ENCODE results near the gene RAB11FIP5.
"Not testable (repeated sequence)": the region's sequence is repeated elsewhere in the genome, so short reads cannot be mapped to it uniquely, and the experiment has no call there.

The RAB11FIP5 gene

GRCh38 chr2:73128841-73129535 lies 16.2 kb upstream of the RAB11FIP5 start:
- H3K9me2 ChIP-seq (replicated peaks; ENCODE audit: insufficient read depth, low read length), result no peaks in the 10 kb centered on the region
- H3K9me3 ChIP-seq (ENCODE audit: insufficient read depth, low read length), result no peaks in the 10 kb centered on the region
- no peaks in the 10 kb centered on the region for H3F3A ChIP-seq (ENCODE audit: insufficient read depth)
- no peaks in the 10 kb centered on the region for H3K27me3 ChIP-seq (ENCODE audit: low read length)
- no peak overlapping the region for H3K9ac ChIP-seq (ENCODE audit: low read length)
- no peak overlapping the region for H2AFZ ChIP-seq (ENCODE audit: low read depth, low read length, severe bottlenecking)
- H3K79me2 ChIP-seq (ENCODE audit: insufficient read depth, low read length), result no peaks in the 10 kb centered on the region
- H3K36me3 ChIP-seq (ENCODE audit: low read length), result no peaks in the 10 kb centered on the region
- no peaks in the 10 kb centered on the region for H4K20me1 ChIP-seq (ENCODE audit: low read depth, low read length)
- TF ChIP-seq EZH2phosphoT487 (conservative IDR thresholded peaks at IDR 0.05; ENCODE audit: low read length) (no peak), CTCF (IDR thresholded peaks at IDR 0.05; ENCODE audit: insufficient read depth, low read length, poor library complexity, severe bottlenecking) (no peak)
- no peak overlapping the region for H3K4me2 ChIP-seq (ENCODE audit: low read depth, low read length, poor library complexity, severe bottlenecking)
- H3K27ac ChIP-seq (ENCODE audit: low read depth, low read length), result no peak overlapping the region
- no peak overlapping the region for H3K4me3 ChIP-seq (ENCODE audit: insufficient read depth, low read length, poor library complexity, severe bottlenecking)

- no peaks in the 10 kb centered on the region for H3K79me2 ChIP-seq (ENCODE audit: insufficient read depth, low read length)
- H2AFZ ChIP-seq (ENCODE audit: low read depth, low read length, severe bottlenecking), result no peak overlapping the region
- no peak overlapping the region for H3K27ac ChIP-seq (ENCODE audit: low read depth, low read length)
- no peak for TF ChIP-seq EZH2phosphoT487 (conservative IDR thresholded peaks at IDR 0.05; ENCODE audit: low read length)
- H3K9me3 ChIP-seq (ENCODE audit: insufficient read depth, low read length), result no peaks in the 10 kb centered on the region
- H3K9me2 ChIP-seq (replicated peaks; ENCODE audit: insufficient read depth, low read length), result no peaks in the 10 kb centered on the region
- no peak overlapping the region for H3K4me2 ChIP-seq (ENCODE audit: low read depth, low read length, poor library complexity, severe bottlenecking)
- no peaks in the 10 kb centered on the region for H3K36me3 ChIP-seq (ENCODE audit: low read length)
- no peak overlapping the region for H3K4me3 ChIP-seq (ENCODE audit: insufficient read depth, low read length, poor library complexity, severe bottlenecking)
- no peak overlapping the region for H3K9ac ChIP-seq (ENCODE audit: low read length)
- no peaks in the 10 kb centered on the region for H3F3A ChIP-seq (ENCODE audit: insufficient read depth)
- no peaks in the 10 kb centered on the region for H4K20me1 ChIP-seq (ENCODE audit: low read depth, low read length)
- H3K27me3 ChIP-seq (ENCODE audit: low read length), result no peaks in the 10 kb centered on the region
Observed at GRCh38 chr2:73122536-73122935, 9.8 kb upstream of the RAB11FIP5 start.

GRCh38 chr2:73119611-73120239 lies 7.0 kb upstream of the RAB11FIP5 start:
- not testable (repeated sequence) for H3K9me3 ChIP-seq (ENCODE audit: insufficient read depth, low read length); H3K4me3 ChIP-seq (ENCODE audit: insufficient read depth, low read length, poor library complexity, severe bottlenecking); H3K79me2 ChIP-seq (ENCODE audit: insufficient read depth, low read length); H3K27me3 ChIP-seq (ENCODE audit: low read length); H3K4me2 ChIP-seq (ENCODE audit: low read depth, low read length, poor library complexity, severe bottlenecking); H3K27ac ChIP-seq (ENCODE audit: low read depth, low read length); H4K20me1 ChIP-seq (ENCODE audit: low read depth, low read length); H3K9ac ChIP-seq (ENCODE audit: low read length); H3K9me2 ChIP-seq (replicated peaks; ENCODE audit: insufficient read depth, low read length); H2AFZ ChIP-seq (ENCODE audit: low read depth, low read length, severe bottlenecking); H3K36me3 ChIP-seq (ENCODE audit: low read length); H3F3A ChIP-seq (ENCODE audit: insufficient read depth)

- H4K20me1 ChIP-seq (ENCODE audit: low read depth, low read length), result no peaks in the 10 kb centered on the region
- no peaks in the 10 kb centered on the region for H3K79me2 ChIP-seq (ENCODE audit: insufficient read depth, low read length)
- no peaks in the 10 kb centered on the region for H3K36me3 ChIP-seq (ENCODE audit: low read length)
- no peak overlapping the region for H2AFZ ChIP-seq (ENCODE audit: low read depth, low read length, severe bottlenecking)
- H3K27ac ChIP-seq (ENCODE audit: low read depth, low read length), result no peak overlapping the region
- H3F3A ChIP-seq (ENCODE audit: insufficient read depth), result no peaks in the 10 kb centered on the region
- no peaks in the 10 kb centered on the region for H3K9me3 ChIP-seq (ENCODE audit: insufficient read depth, low read length)
- no peaks in the 10 kb centered on the region for H3K9me2 ChIP-seq (replicated peaks; ENCODE audit: insufficient read depth, low read length)
- TF ChIP-seq EZH2phosphoT487 (conservative IDR thresholded peaks at IDR 0.05; ENCODE audit: low read length), result no peak
- TF ChIP-seq CTCF (IDR thresholded peaks at IDR 0.05; ENCODE audit: insufficient read depth, low read length, poor library complexity, severe bottlenecking), result no peak
- no peaks in the 10 kb centered on the region for H3K27me3 ChIP-seq (ENCODE audit: low read length)
- H3K9ac ChIP-seq (ENCODE audit: low read length), result no peak overlapping the region
- H3K4me3 ChIP-seq (ENCODE audit: insufficient read depth, low read length, poor library complexity, severe bottlenecking), result no peak overlapping the region
- H3K4me2 ChIP-seq (ENCODE audit: low read depth, low read length, poor library complexity, severe bottlenecking), result no peak overlapping the region
Observed at GRCh38 chr2:73117441-73117840, 4.7 kb upstream of the RAB11FIP5 start.
